Measurements from ENCODE around the gene TTC9. TPM values are rescaled to one million over a fixed set of nuclear protein-coding genes. Genes with fewer than 3 reads are reported as not detected.

TTC9 gene
- total RNA-seq, 2 experiments from 2014 or later: 6.4 to 8.3 TPM

- H3K4me1 Mint-ChIP-seq: peaks cover 53% of the 10 kb centered on the region
These were observed 4.2 kb downstream of the TTC9 start for GRCh38 chr14:70645892-70646291.

GRCh38 chr14:70646705-70647104 lies 5.0 kb downstream of the TTC9 start:
- intact Hi-C loops (cut with DNase I, micrococcal nuclease): no loop called here
- peaks cover 60% of the 10 kb centered on the region for H3K4me1 Mint-ChIP-seq
- ChIA-PET CTCF (interaction anchor here (0.7 to 1.1 kb wide), 3 partner anchors 11 to 68 kb away, joined by 3 to 4 read pairs (median 3); no protein-coding TSS in a partner anchor), POLR2A (no interaction called here)
- H3K36me3 Mint-ChIP-seq (ENCODE audit: low read depth): peaks cover 5% of the 10 kb centered on the region
- no peak for ATAC-seq
- no peak overlapping the region for H3K4me3 Mint-ChIP-seq
- no peaks in the 10 kb centered on the region for H3K27me3 Mint-ChIP-seq
- H3K9me3 Mint-ChIP-seq (ENCODE audit: low read depth): no peaks in the 10 kb centered on the region
- no peak for DNase-seq
- H3K27ac Mint-ChIP-seq: peak overlapping the region; percentile 49

More at GRCh38 chr14:70645892-70646291, 4.2 kb downstream of the TTC9 start:
- no peaks in the 10 kb centered on the region for H3K27me3 Mint-ChIP-seq
- peaks cover 3% of the 10 kb centered on the region for H3K36me3 Mint-ChIP-seq (ENCODE audit: low read depth)
- H3K4me3 Mint-ChIP-seq: no peak overlapping the region
- intact Hi-C loops (cut with DNase I, micrococcal nuclease): no loop called here
- ChIA-PET POLR2A (no interaction called here), CTCF (interaction anchor here (0.7 to 1.1 kb wide), 2 partner anchors 12 to 69 kb away, joined by 3 read pairs; no protein-coding TSS in a partner anchor)
- DNase-seq: no peak
- peak overlapping the region; percentile 49 for H3K27ac Mint-ChIP-seq
- H3K9me3 Mint-ChIP-seq (ENCODE audit: low read depth): no peaks in the 10 kb centered on the region
- ATAC-seq: no peak

- Mint-ChIP-seq H3K9me3 (ENCODE audit: low read depth) (no peaks in the 10 kb centered on the region), H3K4me1 (peaks cover 76% of the 10 kb centered on the region), H3K27me3 (no peaks in the 10 kb centered on the region), H3K36me3 (ENCODE audit: low read depth) (peaks cover 13% of the 10 kb centered on the region), H3K4me3 (no peak overlapping the region), H3K27ac (no peak overlapping the region)
- ChIA-PET POLR2A (no interaction called here), CTCF (interaction anchor here (0.6 to 1.4 kb wide), 3 partner anchors 28 to 306 kb away, joined by 3 to 4 read pairs (median 3); no protein-coding TSS in a partner anchor)
- intact Hi-C loops (cut with DNase I, micrococcal nuclease): no loop called here
- DNase-seq: no peak
- no peak for ATAC-seq
These were observed 6.6 kb downstream of the TTC9 start for GRCh38 chr14:70648346-70648745.

- H3K4me3 Mint-ChIP-seq: no peak overlapping the region
- no peaks in the 10 kb centered on the region for H3K9me3 Mint-ChIP-seq (ENCODE audit: low read depth)
- intact Hi-C loops (cut with DNase I, micrococcal nuclease): loop anchor here (5.0 to 10.0 kb wide), 5 partner anchors 162 to 975 kb away; partner anchors contain the start of gene SIPA1L1 (in 1 of the 2)
- CTCF ChIA-PET: no interaction called here
- H3K27ac Mint-ChIP-seq: no peak overlapping the region
- POLR2A ChIA-PET: no interaction called here
- peaks cover 14% of the 10 kb centered on the region for H3K36me3 Mint-ChIP-seq (ENCODE audit: low read depth)
- H3K4me1 Mint-ChIP-seq: peaks cover 79% of the 10 kb centered on the region
- DNase-seq (no peak), ATAC-seq (no peak)
- H3K27me3 Mint-ChIP-seq: no peaks in the 10 kb centered on the region
These were observed 8.1 kb downstream of the TTC9 start for GRCh38 chr14:70649803-70650202.

- Mint-ChIP-seq H3K9me3 (ENCODE audit: low read depth) (no peaks in the 10 kb centered on the region), H3K27ac (peak overlapping the region; percentile 85), H3K4me3 (no peak overlapping the region), H3K27me3 (no peaks in the 10 kb centered on the region), H3K4me1 (peaks cover 78% of the 10 kb centered on the region), H3K36me3 (ENCODE audit: low read depth) (peaks cover 16% of the 10 kb centered on the region)
- ChIA-PET POLR2A (interaction anchor here (0.7 kb wide), 1 partner anchor 234 kb away, joined by 4 read pairs; no protein-coding TSS in a partner anchor), CTCF (interaction anchor here (0.8 to 0.9 kb wide), 2 partner anchors 13 to 17 kb away, joined by 3 read pairs; no protein-coding TSS in a partner anchor)
- ATAC-seq (peak; percentile 75), DNase-seq (peak; percentile 38)
- intact Hi-C loops (cut with DNase I, micrococcal nuclease): loop anchor here (5.0 to 10.0 kb wide), 5 partner anchors 161 to 977 kb away; partner anchors contain the start of gene SIPA1L1 (in 1 of the 2)
These were observed 9.8 kb downstream of the TTC9 start for GRCh38 chr14:70651522-70651921.

GRCh38 chr14:70652871-70653270 lies 11.2 kb downstream of the TTC9 start:
- H3K27ac Mint-ChIP-seq: peak overlapping the region; percentile 85
- ChIA-PET CTCF (no interaction called here), POLR2A (no interaction called here)
- no peaks in the 10 kb centered on the region for H3K9me3 Mint-ChIP-seq (ENCODE audit: low read depth)
- H3K4me1 Mint-ChIP-seq: peaks cover 81% of the 10 kb centered on the region
- ATAC-seq (no peak), DNase-seq (no peak)
- no peaks in the 10 kb centered on the region for H3K27me3 Mint-ChIP-seq
- intact Hi-C loops (cut with DNase I, micrococcal nuclease): loop anchor here (5.0 to 10.0 kb wide), 5 partner anchors 159 to 978 kb away; partner anchors contain the start of gene SIPA1L1 (in 1 of the 2)
- no peak overlapping the region for H3K4me3 Mint-ChIP-seq
- peaks cover 16% of the 10 kb centered on the region for H3K36me3 Mint-ChIP-seq (ENCODE audit: low read depth)

GRCh38 chr14:70653662-70654061 lies 11.9 kb downstream of the TTC9 start:
- peaks cover 16% of the 10 kb centered on the region for H3K36me3 Mint-ChIP-seq (ENCODE audit: low read depth)
- H3K4me1 Mint-ChIP-seq: peaks cover 82% of the 10 kb centered on the region
- no peaks in the 10 kb centered on the region for H3K9me3 Mint-ChIP-seq (ENCODE audit: low read depth)
- ChIA-PET CTCF (no interaction called here), POLR2A (interaction anchor here (0.7 kb wide), 1 partner anchor 12 kb away, joined by 4 read pairs; the partner anchor contains the start of gene TTC9)
- DNase-seq (no peak), ATAC-seq (no peak)
- intact Hi-C loops (cut with DNase I, micrococcal nuclease): loop anchor here (2.0 to 10.0 kb wide), 6 partner anchors 53 to 979 kb away; partner anchors contain the start of genes MED6 (in 1 of the 2) and SIPA1L1 (in 1 of the 2)
- H3K27me3 Mint-ChIP-seq: no peaks in the 10 kb centered on the region
- peak overlapping the region; percentile 85 for H3K27ac Mint-ChIP-seq
- no peak overlapping the region for H3K4me3 Mint-ChIP-seq

GRCh38 chr14:70654632-70655031 lies 12.9 kb downstream of the TTC9 start:
- intact Hi-C loops (cut with DNase I, micrococcal nuclease): loop anchor here (1.0 to 10.0 kb wide), 10 partner anchors 12 to 1042 kb away; partner anchors contain the start of genes MAP3K9 (in 1 of the 2), MED6 (in 1 of the 2), SIPA1L1 (in 1 of the 2) and SUSD6 (in 1 of the 2)
- H3K27me3 Mint-ChIP-seq: no peaks in the 10 kb centered on the region
- POLR2A ChIA-PET: interaction anchor here (1.3 kb wide), 1 partner anchor 11 kb away, joined by 3 read pairs; no protein-coding TSS in a partner anchor
- H3K9me3 Mint-ChIP-seq (ENCODE audit: low read depth): no peaks in the 10 kb centered on the region
- H3K36me3 Mint-ChIP-seq (ENCODE audit: low read depth): peaks cover 16% of the 10 kb centered on the region
- peak overlapping the region; percentile 76 for H3K4me3 Mint-ChIP-seq
- CTCF ChIA-PET: interaction anchor here (0.6 to 1.4 kb wide), 4 partner anchors 12 to 252 kb away, joined by 3 to 5 read pairs (median 3); no protein-coding TSS in a partner anchor
- peaks cover 88% of the 10 kb centered on the region for H3K4me1 Mint-ChIP-seq
- H3K27ac Mint-ChIP-seq: peak overlapping the region; percentile 99
- peak; percentile 12 for ATAC-seq
- DNase-seq: peak; percentile 43

GRCh38 chr14:70655110-70655826 lies 13.6 kb downstream of the TTC9 start:
- Mint-ChIP-seq H3K4me1 (peaks cover 90% of the 10 kb centered on the region), H3K27ac (peak overlapping the region; percentile 99), H3K9me3 (ENCODE audit: low read depth) (no peaks in the 10 kb centered on the region), H3K36me3 (ENCODE audit: low read depth) (peaks cover 16% of the 10 kb centered on the region), H3K27me3 (no peaks in the 10 kb centered on the region), H3K4me3 (peak overlapping the region; percentile 76)
- intact Hi-C loops (cut with DNase I, micrococcal nuclease): loop anchor here (1.0 to 10.0 kb wide), 8 partner anchors 13 to 1043 kb away; partner anchors contain the start of genes MAP3K9 (in 1 of the 2), MED6 (in 1 of the 2), SIPA1L1 (in 1 of the 2) and SUSD6 (in 1 of the 2)
- ATAC-seq (peak; percentile 80), DNase-seq (peak; percentile 82)
- CTCF ChIA-PET: interaction anchor here (0.6 to 1.4 kb wide), 3 partner anchors 12 to 251 kb away, joined by 3 to 5 read pairs (median 3); no protein-coding TSS in a partner anchor
- POLR2A ChIA-PET: interaction anchor here (1.3 to 1.6 kb wide), 2 partner anchors 12 to 14 kb away, joined by 3 to 7 read pairs; partner anchors contain the start of gene TTC9

GRCh38 chr14:70658899-70659298 lies 17.2 kb downstream of the TTC9 start:
- Mint-ChIP-seq H3K27ac (peak overlapping the region; percentile 99), H3K9me3 (ENCODE audit: low read depth) (no peaks in the 10 kb centered on the region), H3K4me1 (peaks cover 91% of the 10 kb centered on the region), H3K36me3 (ENCODE audit: low read depth) (peaks cover 11% of the 10 kb centered on the region), H3K27me3 (no peaks in the 10 kb centered on the region), H3K4me3 (peak overlapping the region; percentile 39)
- intact Hi-C loops (cut with DNase I, micrococcal nuclease): loop anchor here (5.0 to 10.0 kb wide), 5 partner anchors 226 to 1047 kb away; partner anchors contain the start of genes SIPA1L1 (in 1 of the 2) and SUSD6 (in 1 of the 2)
- DNase-seq (no peak), ATAC-seq (no peak)
- CTCF ChIA-PET: interaction anchor here (0.6 kb wide), 1 partner anchor 678 kb away, joined by 3 read pairs; no protein-coding TSS in a partner anchor
- POLR2A ChIA-PET: interaction anchor here (0.6 kb wide), 1 partner anchor 54 kb away, joined by 3 read pairs; no protein-coding TSS in a partner anchor

Data from activated CD4-positive, alpha-beta T cell treated with anti-CD3 and anti-CD28 coated beads for 36 hours (primary cell).